Lung (tissue), 12 donors: ENCODE results near the gene HMX1. TPM values are rescaled to one million over a fixed set of nuclear protein-coding genes. Genes with fewer than 3 reads are reported as not detected.

Experiments
- ATAC-seq: fragments of 200-7000 bp; cut with Tn5 transposase; one replicate; pipeline ENCODE4 v1.9.1; 2020; ENCODE audit warnings: moderate number of reproducible peaks; ENCODE audit not compliant: insufficient read depth, low FRiP score
- DNase-seq, 3 donors: peaks; one replicate each; pipeline ENCODE4 v3.0.0-alpha.2; 2013 to 2017
- H3K27ac ChIP-seq, 2 donors: one replicate each; pipeline ENCODE4 v1.5.1; 2013; ENCODE audit warnings: mild to moderate bottlenecking in 2 of 2, moderate library complexity in 2 of 2, control low read depth in 1 of 2, inconsistent platforms in 1 of 2, low read depth in 1 of 2, low read length in 1 of 2
- H3K27me3 ChIP-seq, 3 donors: one replicate each; pipeline ENCODE4 v1.5.1; 2013; ENCODE audit warnings: low read length in 2 of 3; ENCODE audit not compliant: control insufficient read depth in 3 of 3, insufficient read depth in 3 of 3
- H3K36me3 ChIP-seq, 4 donors: one replicate each; pipeline ENCODE4 v1.5.1; 2013; ENCODE audit warnings: low read length in 4 of 4, mild to moderate bottlenecking in 1 of 4, moderate library complexity in 1 of 4; ENCODE audit not compliant: control insufficient read depth in 4 of 4, insufficient read depth in 4 of 4
- H3K4me1 ChIP-seq, 5 donors: one replicate each; pipeline ENCODE4 v1.5.1; 2013; ENCODE audit warnings: low read length in 5 of 5, mild to moderate bottlenecking in 2 of 5, moderate library complexity in 1 of 5; ENCODE audit not compliant: control insufficient read depth in 5 of 5, insufficient read depth in 5 of 5
- H3K4me3 ChIP-seq: one replicate; pipeline ENCODE4 v1.5.1; 2013; ENCODE audit warnings: mild to moderate bottlenecking, control low read depth, moderate library complexity
- H3K9ac ChIP-seq, 2 donors: one replicate each; pipeline ENCODE4 v1.5.1; 2013; ENCODE audit warnings: low read length in 2 of 2, control low read depth in 1 of 2; ENCODE audit not compliant: insufficient read depth in 1 of 2
- H3K9me3 ChIP-seq, 4 donors: one replicate each; pipeline ENCODE4 v1.5.1; 2013; ENCODE audit warnings: low read length in 3 of 4, mild to moderate bottlenecking in 1 of 4, moderate library complexity in 1 of 4; ENCODE audit not compliant: control insufficient read depth in 4 of 4, insufficient read depth in 3 of 4
- WGBS, 2 donors: extraction: QIAGEN DNeasy Blood & Tissue Kit; methylation state at CpG; one replicate each; pipeline ENCODE4 v1.1.7; 2013; 5-methylcytosine and 5-hydroxymethylcytosine counted together
- polyA plus RNA-seq, 2 donors: library from polyadenylated mRNA; stranded (reverse); fragments of 200-250 nt; gene quantifications; one replicate each; pipeline ENCODE4 v1.2.1, GENCODE V29; 2013
- total RNA-seq, 2 donors: library from RNA; depleted of rRNA in 1 of 2; stranded (reverse); fragments of >200 nt in 1 of 2; gene quantifications; one replicate each; pipeline ENCODE4 v1.2.1, GENCODE V29; 2014 to 2021
- TF ChIP-seq, protein P1 (sequence below): IDR thresholded peaks from 2 replicates; pipeline ENCODE4 v1.5.1; 2012; ENCODE audit warnings: mild to moderate bottlenecking; ENCODE audit errors: control extremely low read depth, extremely low read depth
- donor health status: control.
- donor health status: control.
- donor health status: Bipolar disorder and iron deficiency.
- donor health status: healthy.
- donor health status: DM: yes; HTN: yes; CAD: no.

The HMX1 gene
- total and polyA plus RNA-seq, 4 donors: not detected

DNA sequence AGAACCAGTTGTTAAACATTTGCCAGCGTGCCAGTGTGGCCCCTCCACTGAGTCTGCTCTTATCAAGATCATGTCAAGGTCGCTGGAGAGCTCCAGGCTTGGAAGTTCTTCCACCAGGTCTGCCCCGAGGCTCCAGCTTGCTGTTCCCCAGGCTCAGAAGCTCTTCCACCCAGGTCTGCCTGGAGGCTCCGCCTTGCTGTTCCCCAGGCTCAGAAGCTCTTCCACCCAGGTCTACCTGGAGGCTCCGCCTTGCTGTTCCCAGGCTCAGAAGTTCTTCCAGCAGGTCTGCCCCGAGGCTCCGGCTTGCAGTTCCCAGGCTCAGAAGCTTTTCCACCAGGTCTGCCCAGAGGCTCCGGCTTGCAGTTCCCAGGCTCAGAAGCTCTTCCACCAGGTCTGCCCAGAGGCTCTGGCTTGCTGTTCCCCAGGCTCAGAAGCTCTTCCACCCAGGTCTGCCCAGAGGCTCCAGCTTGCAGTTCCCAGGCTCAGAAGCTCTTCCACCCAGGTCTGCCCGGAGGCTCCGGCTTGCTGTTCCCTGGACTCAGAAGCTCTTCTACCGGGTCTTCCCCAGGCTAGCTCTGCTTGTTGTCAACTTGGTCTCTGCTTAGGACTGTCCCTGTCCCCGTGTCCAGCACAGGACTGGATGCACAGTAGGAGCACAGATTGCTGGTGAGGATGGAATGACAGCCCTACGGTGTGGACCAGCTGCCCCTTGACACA, 54.4 kb downstream of the HMX1 start:
- H3K27ac ChIP-seq: no peak overlapping the region
- no peaks in the 10 kb centered on the region for H3K36me3 ChIP-seq
- H3K4me1 ChIP-seq: no peaks in the 10 kb centered on the region
- no peak for ATAC-seq
- H3K9ac ChIP-seq: no peak overlapping the region
- TF ChIP-seq, protein P1, sequence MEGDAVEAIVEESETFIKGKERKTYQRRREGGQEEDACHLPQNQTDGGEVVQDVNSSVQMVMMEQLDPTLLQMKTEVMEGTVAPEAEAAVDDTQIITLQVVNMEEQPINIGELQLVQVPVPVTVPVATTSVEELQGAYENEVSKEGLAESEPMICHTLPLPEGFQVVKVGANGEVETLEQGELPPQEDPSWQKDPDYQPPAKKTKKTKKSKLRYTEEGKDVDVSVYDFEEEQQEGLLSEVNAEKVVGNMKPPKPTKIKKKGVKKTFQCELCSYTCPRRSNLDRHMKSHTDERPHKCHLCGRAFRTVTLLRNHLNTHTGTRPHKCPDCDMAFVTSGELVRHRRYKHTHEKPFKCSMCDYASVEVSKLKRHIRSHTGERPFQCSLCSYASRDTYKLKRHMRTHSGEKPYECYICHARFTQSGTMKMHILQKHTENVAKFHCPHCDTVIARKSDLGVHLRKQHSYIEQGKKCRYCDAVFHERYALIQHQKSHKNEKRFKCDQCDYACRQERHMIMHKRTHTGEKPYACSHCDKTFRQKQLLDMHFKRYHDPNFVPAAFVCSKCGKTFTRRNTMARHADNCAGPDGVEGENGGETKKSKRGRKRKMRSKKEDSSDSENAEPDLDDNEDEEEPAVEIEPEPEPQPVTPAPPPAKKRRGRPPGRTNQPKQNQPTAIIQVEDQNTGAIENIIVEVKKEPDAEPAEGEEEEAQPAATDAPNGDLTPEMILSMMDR: no peak
- H3K4me3 ChIP-seq: no peak overlapping the region
- peaks cover 0 to 7% (median 0%) of the 10 kb centered on the region in 4 donors for H3K9me3 ChIP-seq
- H3K27me3 ChIP-seq: peaks cover 0 to 3% (median 0%) of the 10 kb centered on the region in 3 donors
- peak in 1 of 3 donors; percentile 11 for DNase-seq
- 73 to 75% methylated on average over 13 of the region's 13 CpGs for WGBS, 2 donors
